MM.1S (cell line): ENCODE results near the gene HCRTR1.

Experiments
- CTCF ChIP-seq: fragments of 300-600 bp; sonication (generic); IDR thresholded peaks from 2 replicates; pipeline ENCODE4 v1.5.1; 2016; ENCODE audit warnings: antibody characterized with exemption, low read length, mixed read lengths
- EZH2 ChIP-seq: fragments of 300-600 bp; sonication (generic); optimal IDR thresholded peaks from 2 replicates; pipeline ENCODE3; 2017; ENCODE audit warnings: low read depth, mild to moderate bottlenecking, antibody characterized with exemption, low read length, mixed read lengths
- EZH2phosphoT487 ChIP-seq: fragments of 300-600 bp; sonication (generic); IDR thresholded peaks from 2 replicates; pipeline ENCODE4 v1.6.1; 2018; ENCODE audit warnings: antibody characterized with exemption, low read length

DNA sequence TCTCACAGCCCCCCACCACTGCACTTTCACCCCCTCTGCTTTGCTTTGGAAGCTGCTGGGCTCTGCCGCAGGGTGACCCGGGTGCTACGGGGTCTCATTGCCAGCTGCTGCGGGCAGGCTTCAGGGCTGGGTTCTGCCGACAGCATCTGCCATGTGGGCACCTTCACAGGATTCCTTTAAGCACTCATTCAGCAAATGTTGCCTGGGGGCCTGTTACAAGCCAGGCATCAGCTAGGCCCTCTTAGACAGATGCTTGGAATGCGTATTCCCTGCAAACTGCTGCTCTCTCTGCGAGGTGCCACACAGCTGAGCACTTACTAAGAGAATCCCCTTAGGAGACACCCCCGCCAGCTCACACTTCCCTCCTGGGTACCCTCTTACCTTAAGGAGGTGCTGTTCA, 57.1 kb downstream of the HCRTR1 start:
- TF ChIP-seq EZH2 (no peak), CTCF (no peak), EZH2phosphoT487 (no peak)
